ENCODE results near the gene CHAD.

DNA sequence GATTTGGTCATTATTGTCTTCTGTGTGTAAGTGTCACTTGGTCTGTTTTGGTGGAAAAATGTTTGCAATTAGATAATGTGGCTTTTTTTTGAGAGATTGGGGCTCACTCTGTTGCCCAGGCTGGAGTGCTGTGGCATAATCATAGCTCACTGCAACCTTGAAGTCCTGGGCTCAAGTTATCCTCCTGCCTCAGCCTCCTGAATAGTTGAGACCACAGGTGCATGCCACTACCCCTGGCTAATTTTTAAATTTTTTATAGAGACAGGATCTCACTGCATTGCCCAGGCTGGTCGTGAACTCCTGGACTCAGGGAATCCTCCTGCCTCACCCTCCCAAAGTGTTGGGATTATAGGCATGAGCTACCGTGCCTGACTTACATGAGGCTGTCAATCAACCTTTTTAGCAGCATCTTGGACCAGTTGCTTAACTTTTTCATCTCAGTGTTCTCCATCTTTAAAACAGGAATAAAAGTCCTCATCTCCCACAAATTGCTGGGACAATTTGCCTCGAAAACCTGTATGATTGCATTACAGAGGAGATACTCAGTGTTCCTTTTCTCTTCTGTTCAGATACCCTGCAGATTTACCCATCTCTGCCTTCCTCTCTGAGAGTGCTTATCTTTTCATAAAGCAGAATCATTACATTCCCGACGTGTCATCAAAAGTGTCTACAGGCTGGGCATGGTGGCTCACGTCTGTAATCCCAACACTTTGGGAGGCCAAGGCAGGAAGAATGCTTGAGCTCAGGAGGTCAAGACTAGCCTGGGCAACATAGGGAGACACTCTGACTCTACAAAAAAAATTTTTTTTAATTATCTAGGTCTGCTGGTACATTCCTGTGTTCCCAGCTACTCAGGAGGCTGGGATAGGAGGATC lies 23.6 kb downstream of the CHAD start:
- TF ChIP-seq POLR2A (IDR thresholded peaks at IDR 0.05), result no peak
- TF ChIP-seq, protein P1, sequence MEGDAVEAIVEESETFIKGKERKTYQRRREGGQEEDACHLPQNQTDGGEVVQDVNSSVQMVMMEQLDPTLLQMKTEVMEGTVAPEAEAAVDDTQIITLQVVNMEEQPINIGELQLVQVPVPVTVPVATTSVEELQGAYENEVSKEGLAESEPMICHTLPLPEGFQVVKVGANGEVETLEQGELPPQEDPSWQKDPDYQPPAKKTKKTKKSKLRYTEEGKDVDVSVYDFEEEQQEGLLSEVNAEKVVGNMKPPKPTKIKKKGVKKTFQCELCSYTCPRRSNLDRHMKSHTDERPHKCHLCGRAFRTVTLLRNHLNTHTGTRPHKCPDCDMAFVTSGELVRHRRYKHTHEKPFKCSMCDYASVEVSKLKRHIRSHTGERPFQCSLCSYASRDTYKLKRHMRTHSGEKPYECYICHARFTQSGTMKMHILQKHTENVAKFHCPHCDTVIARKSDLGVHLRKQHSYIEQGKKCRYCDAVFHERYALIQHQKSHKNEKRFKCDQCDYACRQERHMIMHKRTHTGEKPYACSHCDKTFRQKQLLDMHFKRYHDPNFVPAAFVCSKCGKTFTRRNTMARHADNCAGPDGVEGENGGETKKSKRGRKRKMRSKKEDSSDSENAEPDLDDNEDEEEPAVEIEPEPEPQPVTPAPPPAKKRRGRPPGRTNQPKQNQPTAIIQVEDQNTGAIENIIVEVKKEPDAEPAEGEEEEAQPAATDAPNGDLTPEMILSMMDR (IDR thresholded peaks at IDR 0.05), result no peak

Data from adrenal gland (tissue), 5 donors.